K562 (cell line): ENCODE results near the gene BMF. TPM values are rescaled to one million over a fixed set of nuclear protein-coding genes. Genes with fewer than 3 reads are reported as not detected.

Source experiments
- ATF3 ChIP-seq, 2 experiments: fragments of 450-650 bp in 1 of 2; sonication (generic) in 1 of 2; formaldehyde crosslinking in 1 of 2; IDR thresholded peaks in 1 of 2; conservative IDR thresholded peaks in 1 of 2; 2 replicates each; pipeline versions ENCODE4 v1.6.1 to v1.8.1; 2016 to 2023; ENCODE audit warnings: mild to moderate bottlenecking in 2 of 2, moderate library complexity in 2 of 2, inconsistent platforms in 1 of 2, missing genetic modification reagents in 1 of 2
- CREB3L1 ChIP-seq: fragments of 450-650 bp; IDR thresholded peaks from 2 replicates; pipeline ENCODE4 v1.6.1; 2014; ENCODE audit warnings: low read depth, mild to moderate bottlenecking, moderate library complexity, borderline replicate concordance
- EHMT2 ChIP-seq: fragments of 450-650 bp; IDR thresholded peaks from 2 replicates; pipeline ENCODE4 v1.6.1; 2018; ENCODE audit warnings: antibody characterized with exemption
- KHSRP ChIP-seq: fragments of 450-650 bp; IDR thresholded peaks from 2 replicates; pipeline ENCODE4 v1.6.1; 2017
- MCM3 ChIP-seq: fragments of 450-650 bp; IDR thresholded peaks from 2 replicates; pipeline ENCODE4 v1.6.1; 2016
- MECOM ChIP-seq: fragments of 250-450 bp; sonication (Bioruptor Pico); IDR thresholded peaks from 2 replicates; pipeline ENCODE4 v1.8.0; 2022; ENCODE audit warnings: inconsistent platforms
- NFIC ChIP-seq: fragments of 450-650 bp; IDR thresholded peaks from 2 replicates; pipeline ENCODE4 v1.6.1; 2017; ENCODE audit warnings: mild to moderate bottlenecking, inconsistent platforms
- NONO ChIP-seq, 2 experiments: fragments of 200-400 bp in 1 of 2; fragments of 450-650 bp in 1 of 2; formaldehyde crosslinking in 1 of 2; IDR thresholded peaks; 2 replicates each; pipeline ENCODE4 v1.6.1; 2017; ENCODE audit warnings: low read depth in 2 of 2, mild to moderate bottlenecking in 2 of 2, moderate library complexity in 2 of 2, low read length in 1 of 2
- OTX1 ChIP-seq: fragments of 450-650 bp; formaldehyde crosslinking; IDR thresholded peaks from 2 replicates; pipeline ENCODE4 v1.4.0; 2022; ENCODE audit warnings: mild to moderate bottlenecking
- PATZ1 ChIP-seq: fragments of 250-450 bp; sonication (Bioruptor Pico); IDR thresholded peaks from 2 replicates; pipeline ENCODE4 v1.5.0; 2020; ENCODE audit warnings: mild to moderate bottlenecking, borderline replicate concordance
- PHB ChIP-seq: fragments of 250-450 bp; sonication (Bioruptor Pico); IDR thresholded peaks from 2 replicates; pipeline ENCODE4 v1.5.0; 2021
- SP2 ChIP-seq: IDR thresholded peaks from 2 replicates; pipeline ENCODE4 v1.6.1; 2011; ENCODE audit warnings: mild to moderate bottlenecking, low read depth, low read length, moderate library complexity; ENCODE audit not compliant: poor library complexity, severe bottlenecking; ENCODE audit errors: extremely low read depth
- SREBF1 ChIP-seq: fragments of 150-350 bp; IDR thresholded peaks from 2 replicates; pipeline ENCODE4 v1.6.1; 2014; ENCODE audit warnings: antibody characterized with exemption, low read depth, low read length, borderline replicate concordance
- TEAD1 ChIP-seq, 2 experiments: fragments of 450-650 bp in 1 of 2; sonication (generic) in 1 of 2; formaldehyde crosslinking; IDR thresholded peaks; 2 replicates each; pipeline versions ENCODE4 v1.4.0 to v1.8.0; 2020 to 2022; ENCODE audit warnings: mild to moderate bottlenecking in 2 of 2, missing genetic modification reagents in 1 of 2
- YY1 ChIP-seq, 3 experiments: IDR thresholded peaks; 2 replicates each; pipeline ENCODE4 v1.6.1; 2011; ENCODE audit warnings: low read length in 2 of 3, mild to moderate bottlenecking in 2 of 3, moderate library complexity in 2 of 3, borderline replicate concordance in 1 of 3, control low read depth in 1 of 3, low read depth in 1 of 3; ENCODE audit not compliant: insufficient read depth in 3 of 3, insufficient replicate concordance in 2 of 3, control insufficient read depth in 1 of 3, insufficient read length in 1 of 3; ENCODE audit errors: extremely low read depth in 1 of 3
- ZBTB2 ChIP-seq: fragments of 450-650 bp; IDR thresholded peaks from 2 replicates; pipeline ENCODE4 v1.6.1; 2016; ENCODE audit warnings: antibody characterized with exemption
- ZBTB9 ChIP-seq: fragments of 450-650 bp; formaldehyde crosslinking; IDR thresholded peaks from 2 replicates; pipeline ENCODE4 v1.4.0; 2020; ENCODE audit warnings: mild to moderate bottlenecking, moderate library complexity
- ZNF77 ChIP-seq: fragments of 250-450 bp; sonication (Bioruptor Pico); IDR thresholded peaks from 2 replicates; pipeline ENCODE4 v1.5.0; 2020
- ZNF785 ChIP-seq: fragments of 250-450 bp; sonication (Bioruptor Pico); IDR thresholded peaks from 2 replicates; pipeline ENCODE4 v1.4.0; 2020; ENCODE audit warnings: mild to moderate bottlenecking
- polyA plus RNA-seq, 8 experiments: library from polyadenylated mRNA; depleted of rRNA in 4 of 8; stranded (reverse) in 5 of 8; unstranded in 3 of 8; fragments of >200 nt; fragmentation: Nextera tagmentation in 2 of 8; fragmentation: Illumina TruSeq in 1 of 8; extraction: Ambion mirVana in 2 of 8; extraction: Trizol in 1 of 8; gene quantifications; 2 replicates each; pipeline versions ENCODE4 v1.2.1 to v1.2.3, GENCODE V29; 2011 to 2014; ENCODE audit warnings: inconsistent platforms in 1 of 8, missing spikeins in 1 of 8
- total RNA-seq, 7 experiments: library from RNA; depleted of rRNA in 6 of 7; stranded (reverse); fragments of >200 nt in 6 of 7; fragmentation: Illumina TruSeq in 2 of 7; extraction: Trizol in 2 of 7; gene quantifications; 2 replicates each; pipeline versions ENCODE4 v1.2.1 to v1.2.3, GENCODE V29; 2011 to 2021; ENCODE audit warnings: low replicate concordance in 1 of 7

Gene BMF
- total and polyA plus RNA-seq, 9 of the 15 experiments (the other 6 are each of a cell fraction or from before 2014, with no cell fraction given): 0.25 to 0.91 (median 0.59) TPM; not detected in 2

- no peak for TF ChIP-seq MECOM (CRISPR knock-in tag)
- no peak for TF ChIP-seq TEAD1 (CRISPR knock-in tag; IDR thresholded peaks at IDR 0.05)
- no peak for TF ChIP-seq NONO (IDR thresholded peaks at IDR 0.05; ENCODE audit: low read depth in 2 of 2, low read length in 1 of 2)
- no peak for TF ChIP-seq CREB3L1
- TF ChIP-seq SP2: no peak
- TF ChIP-seq ZNF785 (CRISPR knock-in tag): no peak
- no peak for TF ChIP-seq KHSRP
- no peak for TF ChIP-seq ZNF77
- TF ChIP-seq PHB (CRISPR knock-in tag): no peak
- TF ChIP-seq YY1 (IDR thresholded peaks at IDR 0.05; ENCODE audit: borderline replicate concordance in 1 of 3, control insufficient read depth in 1 of 3, extremely low read depth in 1 of 3, insufficient read depth in 3 of 3, insufficient read length in 1 of 3, insufficient replicate concordance in 2 of 3, low read depth in 1 of 3, low read length in 2 of 3): peak in 2 of 3 experiments; percentile 44 to 47
- TF ChIP-seq ZBTB2: peak; percentile 35; the same call in 1 of the 2 replicates
- TF ChIP-seq ATF3 (IDR thresholded peaks at IDR 0.05): no peak
- TF ChIP-seq ATF3 (CRISPR knock-in tag; conservative IDR thresholded peaks at IDR 0.05): no peak
- TF ChIP-seq EHMT2: no peak
- TF ChIP-seq NFIC: peak; percentile 36; the same call in 1 of the 2 replicates
- no peak for TF ChIP-seq OTX1
- TF ChIP-seq PATZ1 (CRISPR knock-in tag): no peak
- no peak for TF ChIP-seq MCM3
- no peak for TF ChIP-seq ZBTB9 (CRISPR knock-in tag)
- no peak for TF ChIP-seq SREBF1
Measured at GRCh38 chr15:40104865-40105516, 3.7 kb downstream of the BMF start (continued).
